SK-N-SH (cell line): ENCODE measurements around the gene TNFRSF21. TPM values are rescaled to one million over a fixed set of nuclear protein-coding genes. Genes with fewer than 3 reads are reported as not detected.

Experiments
- CTCF ChIA-PET: fragments of 300-600, 350-600 bp; formaldehyde crosslinking; extraction: SDS; loops from one replicate; lab custom pipeline; 2021; lab: Yijun Ruan, JAX
- POLR2A ChIA-PET: fragments of 350-600 bp; sonication (Branson Sonifier 250); formaldehyde crosslinking; extraction: SDS; loops from one replicate; lab custom pipeline; 2020; ENCODE audit warnings: antibody characterized with exemption, inconsistent platforms; lab: Yijun Ruan, JAX
- DNase-seq: peaks from one replicate; pipeline ENCODE4 v3.0.0; 2012
- H2AFZ ChIP-seq: fragments of 200-600 bp; sonication (generic); 2 replicates; pipeline ENCODE4 v1.8.1; 2016; ENCODE audit warnings: antibody characterized with exemption, mild to moderate bottlenecking, low read depth
- H3F3A ChIP-seq: fragments of 200-600 bp; sonication (generic); replicated peaks from 2 replicates; pipeline ENCODE3; 2016; ENCODE audit warnings: antibody characterized with exemption, mild to moderate bottlenecking; ENCODE audit not compliant: insufficient read depth
- H3K27ac ChIP-seq, 2 experiments: fragments of 200-500 bp in 1 of 2; fragments of 200-600 bp in 1 of 2; sonication (Bioruptor generic) in 1 of 2; sonication (generic), shearing (Covaris generic) in 1 of 2; 2 replicates each; pipeline versions ENCODE4 v1.5.1 to v1.6.1; 2014 to 2016; ENCODE audit warnings: low read depth in 2 of 2, inconsistent platforms in 1 of 2, low read length in 1 of 2, mild to moderate bottlenecking in 1 of 2, mixed read lengths in 1 of 2
- H3K27me3 ChIP-seq: fragments of 200-600 bp; sonication (generic), shearing (Covaris generic); 2 replicates; pipeline ENCODE4 v1.6.1; 2016; ENCODE audit warnings: mixed run types; ENCODE audit not compliant: insufficient read depth
- H3K36me3 ChIP-seq, 2 experiments: fragments of 200-500 bp in 1 of 2; fragments of 200-600 bp in 1 of 2; sonication (Bioruptor generic) in 1 of 2; sonication (generic) in 1 of 2; replicated peaks in 1 of 2; 2 replicates each; pipeline versions ENCODE3 to v1.5.1; 2014 to 2016; ENCODE audit warnings: low read length in 1 of 2, mild to moderate bottlenecking in 1 of 2; ENCODE audit not compliant: insufficient read depth in 2 of 2, control insufficient read depth in 1 of 2
- H3K4me1 ChIP-seq, 2 experiments: fragments of 200-500 bp in 1 of 2; fragments of 200-600 bp in 1 of 2; sonication (Bioruptor generic) in 1 of 2; sonication (generic), shearing (Covaris generic) in 1 of 2; 2 replicates each; pipeline versions ENCODE4 v1.5.1 to v1.6.1; 2014 to 2016; ENCODE audit warnings: low read depth in 1 of 2, low read length in 1 of 2, mixed run types in 1 of 2; ENCODE audit not compliant: insufficient read depth in 2 of 2, control insufficient read depth in 1 of 2
- H3K4me2 ChIP-seq: fragments of 200-600 bp; sonication (generic), shearing (Covaris generic); 2 replicates; pipeline ENCODE4 v1.6.1; 2017; ENCODE audit warnings: mixed run types
- H3K4me3 ChIP-seq, 2 experiments: fragments of 200-500 bp in 1 of 2; fragments of 200-600 bp in 1 of 2; sonication (Bioruptor generic) in 1 of 2; sonication (generic), shearing (Covaris generic) in 1 of 2; 2 replicates each; pipeline versions ENCODE4 v1.5.1 to v1.8.1; 2014 to 2016; ENCODE audit warnings: low read depth in 2 of 2, inconsistent platforms in 1 of 2, low read length in 1 of 2, mild to moderate bottlenecking in 1 of 2, mixed read lengths in 1 of 2, moderate library complexity in 1 of 2
- H3K79me2 ChIP-seq: fragments of 200-600 bp; sonication (generic); 2 replicates; pipeline ENCODE4 v1.8.1; 2017; ENCODE audit warnings: mild to moderate bottlenecking; ENCODE audit not compliant: insufficient read depth
- H3K9ac ChIP-seq: fragments of 200-600 bp; sonication (generic); 2 replicates; pipeline ENCODE4 v1.6.1; 2017; ENCODE audit warnings: mixed run types
- H3K9me2 ChIP-seq: fragments of 200-600 bp; sonication (generic); 2 replicates; pipeline ENCODE4 v1.6.1; 2017; ENCODE audit warnings: mixed run types
- H3K9me3 ChIP-seq: fragments of 200-600 bp; sonication (generic); 2 replicates; pipeline ENCODE4 v1.6.1; 2017; ENCODE audit warnings: mixed run types, mild to moderate bottlenecking, moderate library complexity
- H4K20me1 ChIP-seq: fragments of 200-600 bp; sonication (generic); 2 replicates; pipeline ENCODE4 v1.6.1; 2017; ENCODE audit warnings: mild to moderate bottlenecking, mixed run types; ENCODE audit not compliant: insufficient read depth
- CHD2 ChIP-seq: fragments of 150-350 bp; IDR thresholded peaks from 2 replicates; pipeline ENCODE4 v1.6.1; 2018; ENCODE audit warnings: low read length; ENCODE audit not compliant: partially characterized antibody
- CTCF ChIP-seq: fragments of 200-600 bp; sonication (generic); IDR thresholded peaks from 2 replicates; pipeline ENCODE4 v1.6.1; 2017; ENCODE audit warnings: antibody characterized with exemption, mild to moderate bottlenecking, moderate library complexity
- FOSL2 ChIP-seq: IDR thresholded peaks from 2 replicates; pipeline ENCODE4 v1.4.0; 2012; ENCODE audit warnings: low read depth, mild to moderate bottlenecking, moderate library complexity, borderline replicate concordance
- FOXJ3 ChIP-seq: sonication (generic); formaldehyde crosslinking; IDR thresholded peaks from 2 replicates; pipeline ENCODE4 v1.5.1; 2020; ENCODE audit warnings: mild to moderate bottlenecking, missing genetic modification reagents
- GABPA ChIP-seq: IDR thresholded peaks from 2 replicates; pipeline ENCODE4 v1.4.0; 2012; ENCODE audit warnings: low read depth, mild to moderate bottlenecking
- IRF3 ChIP-seq: fragments of 150-350 bp; IDR thresholded peaks from 2 replicates; pipeline ENCODE4 v1.6.1; 2016; ENCODE audit warnings: mild to moderate bottlenecking, low read depth, low read length
- JUND ChIP-seq: IDR thresholded peaks from 2 replicates; pipeline ENCODE4 v1.4.0; 2012
- MEF2A ChIP-seq: IDR thresholded peaks from 2 replicates; pipeline ENCODE4 v1.4.0; 2012; ENCODE audit warnings: low read depth, borderline replicate concordance
- NRF1 ChIP-seq: IDR thresholded peaks from 2 replicates; pipeline ENCODE4 v1.6.1; 2012; ENCODE audit warnings: low read depth, mild to moderate bottlenecking, low read length
- REST ChIP-seq: IDR thresholded peaks from 2 replicates; pipeline ENCODE4 v1.6.1; 2012; ENCODE audit warnings: mild to moderate bottlenecking, low read depth, low read length, moderate library complexity
- RFX5 ChIP-seq: IDR thresholded peaks from 2 replicates; pipeline ENCODE4 v1.6.1; 2012; ENCODE audit warnings: mild to moderate bottlenecking, improper control_type of control experiment, low read length
- RXRA ChIP-seq: IDR thresholded peaks from 2 replicates; pipeline ENCODE4 v1.4.0; 2012; ENCODE audit warnings: low read depth, mild to moderate bottlenecking, borderline replicate concordance
- SIN3A ChIP-seq: IDR thresholded peaks from 2 replicates; pipeline ENCODE4 v1.6.1; 2012; ENCODE audit warnings: low read depth, mild to moderate bottlenecking, low read length, moderate library complexity, borderline replicate concordance
- TAF1 ChIP-seq: IDR thresholded peaks from 2 replicates; pipeline ENCODE4 v1.6.1; 2012; ENCODE audit warnings: low read depth, mild to moderate bottlenecking, low read length, moderate library complexity, borderline replicate concordance
- YY1 ChIP-seq: IDR thresholded peaks from 2 replicates; pipeline ENCODE4 v1.4.0; 2012; ENCODE audit warnings: low read depth, mild to moderate bottlenecking
- WGBS: methylation state at CpG from one replicate; pipeline ENCODE4 v1.1.6; 2017; ENCODE audit warnings: low lambda C conversion rate; 5-methylcytosine and 5-hydroxymethylcytosine counted together
- polyA plus RNA-seq, 3 experiments: library from polyadenylated mRNA; depleted of rRNA; stranded (reverse); fragments of >200 nt; gene quantifications; 2 replicates each; pipeline ENCODE4 v1.2.3, GENCODE V29; 2012
- TF ChIP-seq, protein P1 (sequence below): IDR thresholded peaks from 2 replicates; pipeline ENCODE4 v1.4.0; 2012; ENCODE audit warnings: low read depth
- TF ChIP-seq, protein P2 (sequence below): IDR thresholded peaks from 2 replicates; pipeline ENCODE4; 2012
- TF ChIP-seq, protein P3 (sequence below): fragments of 150-350 bp; IDR thresholded peaks from 2 replicates; pipeline ENCODE4 v1.6.1; 2017; ENCODE audit warnings: antibody characterized with exemption, low read length, low read depth, borderline replicate concordance
- TF ChIP-seq, protein P4 (sequence below): IDR thresholded peaks from 2 replicates; pipeline ENCODE4 v1.4.0; 2012; ENCODE audit warnings: low read depth, borderline replicate concordance

TNFRSF21 gene
- polyA plus RNA-seq, 1 of the 3 experiments (the other 2 are of a cell fraction), result 9.2 TPM

GRCh38 chr6:47286301-47286700, 23.4 kb downstream of the TNFRSF21 start (continued):
- TF ChIP-seq FOSL2 (no peak), NRF1 (no peak), YY1 (no peak)

DNA sequence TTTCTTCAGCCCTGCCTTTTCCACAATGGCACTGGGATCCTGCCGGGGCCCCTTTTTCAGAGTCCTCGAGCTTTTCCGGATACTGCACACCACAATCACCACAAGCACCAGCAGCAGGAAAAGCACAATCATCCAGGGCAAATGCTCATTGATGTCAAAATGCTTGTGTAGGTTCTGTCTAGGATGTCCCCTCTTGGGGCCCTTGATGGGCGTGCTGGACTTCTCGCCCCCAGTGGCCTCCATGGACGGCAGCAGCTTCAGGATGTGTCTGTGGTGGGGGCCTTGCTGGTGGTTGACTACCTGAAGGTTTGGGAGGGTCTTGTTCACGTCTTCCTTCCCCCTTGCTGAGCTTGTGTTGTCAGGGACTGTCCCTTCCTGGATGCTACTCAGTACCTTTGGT, 25.7 kb downstream of the TNFRSF21 start:
- ChIA-PET POLR2A (no interaction called here), CTCF (interaction anchor here (0.8 to 1.2 kb wide), 2 partner anchors 22 to 236 kb away, joined by 3 read pairs; no protein-coding TSS in a partner anchor)
- Histone ChIP-seq H3K9me2 (no peaks in the 10 kb centered on the region), H3K4me3 (no peak overlapping the region), H3K4me2 (no peak overlapping the region), H3F3A (no peaks in the 10 kb centered on the region), H3K4me1 (no peaks in the 10 kb centered on the region), H3K36me3 (no peaks in the 10 kb centered on the region), H4K20me1 (no peaks in the 10 kb centered on the region), H3K9ac (no peak overlapping the region), H3K9me3 (no peaks in the 10 kb centered on the region), H3K27ac (no peak overlapping the region), H3K27me3 (no peaks in the 10 kb centered on the region), H3K79me2 (no peaks in the 10 kb centered on the region), H2AFZ (no peak overlapping the region)
- no peak for DNase-seq
- 72% methylated on average over 4 of the region's 7 CpGs for WGBS
- no peak for TF ChIP-seq RFX5
- TF ChIP-seq TAF1, result no peak
- TF ChIP-seq, protein P1, sequence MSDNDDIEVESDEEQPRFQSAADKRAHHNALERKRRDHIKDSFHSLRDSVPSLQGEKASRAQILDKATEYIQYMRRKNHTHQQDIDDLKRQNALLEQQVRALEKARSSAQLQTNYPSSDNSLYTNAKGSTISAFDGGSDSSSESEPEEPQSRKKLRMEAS, result no peak
- TF ChIP-seq FOXJ3 (CRISPR knock-in tag), result no peak
- TF ChIP-seq MEF2A, result no peak
- no peak for TF ChIP-seq JUND
- TF ChIP-seq RXRA, result no peak
- no peak for TF ChIP-seq GABPA
- TF ChIP-seq, protein P2, sequence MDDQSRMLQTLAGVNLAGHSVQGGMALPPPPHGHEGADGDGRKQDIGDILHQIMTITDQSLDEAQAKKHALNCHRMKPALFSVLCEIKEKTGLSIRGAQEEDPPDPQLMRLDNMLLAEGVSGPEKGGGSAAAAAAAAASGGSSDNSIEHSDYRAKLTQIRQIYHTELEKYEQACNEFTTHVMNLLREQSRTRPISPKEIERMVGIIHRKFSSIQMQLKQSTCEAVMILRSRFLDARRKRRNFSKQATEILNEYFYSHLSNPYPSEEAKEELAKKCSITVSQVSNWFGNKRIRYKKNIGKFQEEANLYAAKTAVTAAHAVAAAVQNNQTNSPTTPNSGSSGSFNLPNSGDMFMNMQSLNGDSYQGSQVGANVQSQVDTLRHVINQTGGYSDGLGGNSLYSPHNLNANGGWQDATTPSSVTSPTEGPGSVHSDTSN, result no peak
- TF ChIP-seq REST, result no peak
- no peak for TF ChIP-seq FOSL2
- no peak for TF ChIP-seq YY1
- TF ChIP-seq, protein P3, sequence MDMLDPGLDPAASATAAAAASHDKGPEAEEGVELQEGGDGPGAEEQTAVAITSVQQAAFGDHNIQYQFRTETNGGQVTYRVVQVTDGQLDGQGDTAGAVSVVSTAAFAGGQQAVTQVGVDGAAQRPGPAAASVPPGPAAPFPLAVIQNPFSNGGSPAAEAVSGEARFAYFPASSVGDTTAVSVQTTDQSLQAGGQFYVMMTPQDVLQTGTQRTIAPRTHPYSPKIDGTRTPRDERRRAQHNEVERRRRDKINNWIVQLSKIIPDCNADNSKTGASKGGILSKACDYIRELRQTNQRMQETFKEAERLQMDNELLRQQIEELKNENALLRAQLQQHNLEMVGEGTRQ, result no peak
- TF ChIP-seq CHD2, result no peak
- TF ChIP-seq IRF3, result no peak
- no peak for TF ChIP-seq CTCF
- no peak for TF ChIP-seq SIN3A
- TF ChIP-seq, protein P4, sequence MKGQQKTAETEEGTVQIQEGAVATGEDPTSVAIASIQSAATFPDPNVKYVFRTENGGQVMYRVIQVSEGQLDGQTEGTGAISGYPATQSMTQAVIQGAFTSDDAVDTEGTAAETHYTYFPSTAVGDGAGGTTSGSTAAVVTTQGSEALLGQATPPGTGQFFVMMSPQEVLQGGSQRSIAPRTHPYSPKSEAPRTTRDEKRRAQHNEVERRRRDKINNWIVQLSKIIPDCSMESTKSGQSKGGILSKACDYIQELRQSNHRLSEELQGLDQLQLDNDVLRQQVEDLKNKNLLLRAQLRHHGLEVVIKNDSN, result no peak
- no peak for TF ChIP-seq NRF1
